IPS-18c (cell line): ENCODE data around the gene ALMS1.
"Not testable (repeated sequence)": the region's sequence is repeated elsewhere in the genome, so short reads cannot be mapped to it uniquely, and the experiment has no call there.

Source experiments
- H3K4me3 ChIP-seq: 2 replicates; pipeline ENCODE4 v1.7.0; 2013; ENCODE audit warnings: low read depth, mild to moderate bottlenecking, low read length, moderate library complexity; ENCODE audit not compliant: insufficient read depth
- H3K9me3 ChIP-seq: one replicate; pipeline ENCODE4 v1.6.1; 2013; ENCODE audit warnings: mild to moderate bottlenecking, low read length, moderate library complexity; ENCODE audit not compliant: control insufficient read depth, insufficient read depth

Gene ALMS1

DNA sequence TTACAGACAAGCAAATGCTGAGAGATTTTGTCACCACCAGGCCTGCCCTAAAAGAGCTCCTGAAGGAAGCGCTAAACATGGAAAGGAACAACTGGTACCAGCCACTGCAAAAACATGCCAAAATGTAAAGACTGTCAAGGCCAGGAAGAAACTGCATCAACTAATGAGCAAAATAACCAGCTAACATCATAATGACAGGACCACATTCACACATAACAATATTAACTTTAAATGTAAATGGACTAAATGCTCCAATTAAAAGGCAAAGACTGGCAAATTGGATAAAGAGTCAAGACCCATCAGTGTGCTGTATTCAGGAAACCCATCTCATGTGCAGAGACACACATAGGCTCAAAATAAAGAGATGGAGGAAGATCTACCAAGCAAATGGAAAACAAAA is 76.8 kb downstream of the ALMS1 start:
- H3K4me3 ChIP-seq, H3K9me3 ChIP-seq: not testable (repeated sequence)

DNA sequence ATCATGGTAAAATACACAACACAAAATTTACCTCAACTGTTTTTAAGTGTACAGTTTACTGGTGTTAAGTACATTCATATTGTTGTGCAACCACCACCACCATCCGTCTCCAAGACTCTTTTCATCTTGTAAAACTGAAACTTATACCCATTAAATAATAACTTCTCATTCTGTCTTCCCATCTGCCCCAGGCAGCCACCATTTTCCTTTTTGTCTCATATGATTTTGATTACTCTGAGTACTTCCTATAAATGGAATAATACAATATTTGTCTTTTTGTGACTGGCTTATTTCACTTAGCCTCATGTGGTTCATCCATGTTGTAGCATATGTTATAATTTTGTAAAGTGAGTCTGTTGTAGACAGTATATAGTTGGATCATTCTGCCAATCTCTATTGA is 82.7 kb downstream of the ALMS1 start:
- Histone ChIP-seq H3K9me3 (no peaks in the 10 kb centered on the region), H3K4me3 (no peak overlapping the region)

DNA sequence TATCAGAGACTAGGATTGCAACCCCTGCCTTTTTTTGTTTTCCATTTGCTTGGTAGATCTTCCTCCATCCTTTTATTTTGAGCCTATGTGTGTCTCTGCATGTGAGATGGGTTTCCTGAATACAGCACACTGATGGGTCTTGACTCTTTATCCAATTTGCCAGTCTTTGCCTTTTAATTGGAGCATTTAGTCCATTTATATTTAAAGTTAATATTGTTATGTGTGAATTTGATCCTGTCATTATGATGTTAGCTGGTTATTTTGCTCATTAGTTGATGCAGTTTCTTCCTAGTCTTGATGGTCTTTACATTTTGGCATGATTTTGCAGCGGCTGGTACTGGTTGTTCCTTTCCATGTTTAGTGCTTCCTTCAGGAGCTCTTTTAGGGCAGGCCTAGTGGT is 98.2 kb downstream of the ALMS1 start:
- H3K4me3 ChIP-seq, H3K9me3 ChIP-seq: not testable (repeated sequence)

DNA sequence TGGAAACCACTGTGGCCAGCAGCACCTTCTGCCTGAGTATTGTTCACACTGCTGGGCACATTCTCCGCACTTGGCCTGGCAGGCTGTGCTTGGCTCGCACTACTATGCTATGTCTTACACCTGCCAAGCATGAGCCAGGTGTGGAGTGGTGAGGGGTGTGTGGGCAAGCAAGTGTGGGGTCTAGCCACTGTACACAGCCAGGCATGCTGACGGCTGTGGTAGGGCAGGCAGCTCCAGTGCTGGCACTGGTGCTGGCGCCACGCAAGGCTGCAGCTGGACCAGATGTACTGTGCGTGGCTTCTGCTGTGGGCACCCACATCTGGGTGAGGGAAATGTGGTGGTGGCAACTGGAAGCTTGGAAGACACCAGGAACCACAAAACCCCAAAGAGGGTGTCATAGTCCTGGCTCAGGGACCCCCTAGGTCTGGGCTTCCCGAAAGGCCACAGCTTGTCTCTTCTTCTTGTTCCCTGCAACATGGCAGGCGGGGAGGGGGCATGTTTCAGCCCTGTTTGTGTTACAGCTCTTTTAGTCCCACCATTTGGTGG is 101.5 kb downstream of the ALMS1 start:
- H3K4me3 ChIP-seq, result no peak overlapping the region

DNA sequence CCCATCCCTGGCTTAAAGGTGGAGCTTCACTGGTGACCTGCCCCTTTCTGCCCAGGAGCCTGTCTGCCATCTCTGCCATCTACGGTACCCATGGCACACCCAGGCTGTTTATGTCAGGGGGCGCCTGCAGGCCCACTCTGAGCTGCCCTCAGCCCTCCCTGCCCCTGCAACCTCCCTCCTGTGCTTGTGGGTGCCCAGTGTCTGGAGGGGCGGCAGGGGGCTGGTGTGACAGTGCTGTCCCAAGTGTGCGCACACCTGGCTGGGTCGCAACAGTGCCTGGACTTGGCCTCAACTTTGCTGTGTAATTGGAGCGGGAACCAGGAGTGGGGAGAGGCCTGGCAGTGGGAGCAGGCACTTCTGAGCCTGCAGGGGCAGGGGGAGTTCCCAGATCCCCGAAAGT is 102.4 kb downstream of the ALMS1 start:
- H3K9me3 ChIP-seq, result no peaks in the 10 kb centered on the region
- H3K4me3 ChIP-seq, result no peak overlapping the region

More for the DNA sequence above, 101.5 kb downstream of the ALMS1 start:
- H3K9me3 ChIP-seq, result no peaks in the 10 kb centered on the region

DNA sequence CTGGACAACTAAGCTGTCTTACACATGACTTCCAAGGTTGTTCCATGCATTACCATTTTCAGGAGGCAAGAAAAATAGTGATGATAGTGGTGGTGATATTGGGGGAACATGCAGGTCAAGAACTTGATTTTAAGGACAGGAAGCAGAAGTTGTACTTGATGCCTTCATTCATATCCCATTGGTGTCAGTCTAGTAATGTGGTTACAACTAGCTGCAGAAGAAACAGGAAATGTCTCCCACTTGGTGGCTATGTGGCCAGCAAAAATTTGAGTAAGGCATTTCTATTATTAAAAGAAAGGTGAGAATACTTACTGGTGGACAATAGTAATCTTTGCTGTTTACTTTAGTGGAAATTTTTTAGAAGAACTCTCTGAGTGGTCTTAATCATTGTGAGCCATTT is 103.4 kb downstream of the ALMS1 start:
- H3K9me3 ChIP-seq, result no peaks in the 10 kb centered on the region
- H3K4me3 ChIP-seq, result no peak overlapping the region

DNA sequence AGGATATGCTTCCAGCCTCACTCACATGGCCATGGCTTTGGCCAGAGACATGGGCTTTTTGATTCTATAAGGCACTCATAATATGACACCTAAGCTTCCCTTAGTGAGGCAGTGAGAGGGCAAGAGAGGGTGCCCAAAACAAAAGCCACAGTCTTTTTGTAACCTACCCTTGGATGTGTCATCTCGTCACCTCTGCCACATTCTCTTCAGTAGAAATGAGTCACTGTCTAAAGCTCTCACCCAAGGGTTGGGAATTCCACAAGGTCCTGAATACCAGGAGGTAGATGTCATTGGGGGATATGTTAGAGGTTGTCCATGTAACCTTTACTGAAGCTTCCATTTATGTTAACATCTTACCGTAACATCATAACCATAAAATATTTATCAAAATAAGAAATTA is 108.4 kb downstream of the ALMS1 start:
- no peak overlapping the region for H3K4me3 ChIP-seq
- no peaks in the 10 kb centered on the region for H3K9me3 ChIP-seq

DNA sequence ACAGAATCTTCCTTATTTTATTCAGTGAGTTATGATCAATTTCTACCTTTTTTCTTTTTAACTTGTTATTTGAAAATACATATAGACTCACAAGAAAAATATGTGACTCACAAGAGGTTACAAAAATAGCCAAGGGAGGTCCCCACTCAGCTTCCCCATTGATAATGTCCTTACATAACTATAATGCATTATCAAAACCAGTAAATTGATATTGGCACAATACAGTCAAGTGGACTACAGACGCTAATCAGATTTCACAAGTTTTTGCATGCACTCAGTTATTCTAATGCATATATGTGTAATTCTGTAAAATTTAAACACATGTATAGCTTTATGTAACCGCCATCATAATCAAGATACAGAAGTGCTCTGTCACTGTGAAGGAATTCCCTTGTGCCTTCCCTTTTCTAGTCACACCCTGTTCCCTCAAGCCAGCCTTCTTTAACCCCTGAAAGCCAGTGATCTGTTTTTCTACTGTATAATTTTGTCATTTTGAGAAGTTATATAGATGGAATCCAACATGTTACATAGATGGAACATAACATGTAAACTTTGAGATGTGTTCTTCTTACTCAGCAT is 118.4 kb downstream of the ALMS1 start:
- Histone ChIP-seq H3K4me3 (no peak overlapping the region), H3K9me3 (no peaks in the 10 kb centered on the region)

DNA sequence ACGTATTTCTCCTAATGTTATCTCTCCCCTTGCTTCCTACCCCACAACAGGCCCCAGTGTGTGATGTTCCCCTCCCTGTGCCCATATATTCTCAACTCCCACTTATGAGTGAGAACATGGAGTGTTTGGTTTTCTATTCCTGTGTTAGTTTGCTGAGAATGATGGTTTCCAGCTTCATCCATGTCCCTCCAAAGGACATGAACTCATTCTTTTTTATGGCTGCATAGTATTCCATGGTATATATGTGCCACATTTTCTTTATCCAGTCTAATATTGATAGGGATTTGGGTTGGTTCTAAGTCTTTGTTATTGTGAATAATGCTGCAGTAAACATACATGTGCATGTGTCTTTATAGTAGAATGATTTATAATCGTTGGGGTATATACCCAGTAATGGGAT is 119.2 kb downstream of the ALMS1 start:
- H3K4me3 ChIP-seq, H3K9me3 ChIP-seq: not testable (repeated sequence)

DNA sequence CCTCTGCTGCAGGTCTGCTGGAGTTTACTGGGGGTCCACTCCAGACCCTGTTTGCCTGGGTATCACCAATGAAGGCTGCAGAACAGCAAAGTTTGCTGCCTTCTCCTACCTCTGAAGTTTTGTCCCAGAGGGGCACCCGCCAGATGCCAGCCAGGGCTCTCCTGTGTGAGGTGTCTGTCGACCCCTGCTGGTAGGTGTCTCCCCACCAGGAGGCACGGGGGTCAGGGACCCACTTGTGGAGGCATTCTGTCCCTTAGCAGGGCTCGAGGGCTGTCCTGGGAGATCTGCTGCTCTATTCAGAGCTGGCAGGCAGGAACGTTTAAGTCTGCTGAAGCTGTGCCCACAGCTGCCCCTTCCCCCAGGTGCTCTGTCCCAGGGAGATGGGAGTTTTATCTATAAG is 124.8 kb downstream of the ALMS1 start:
- not testable (repeated sequence) for H3K4me3 ChIP-seq, H3K9me3 ChIP-seq

DNA sequence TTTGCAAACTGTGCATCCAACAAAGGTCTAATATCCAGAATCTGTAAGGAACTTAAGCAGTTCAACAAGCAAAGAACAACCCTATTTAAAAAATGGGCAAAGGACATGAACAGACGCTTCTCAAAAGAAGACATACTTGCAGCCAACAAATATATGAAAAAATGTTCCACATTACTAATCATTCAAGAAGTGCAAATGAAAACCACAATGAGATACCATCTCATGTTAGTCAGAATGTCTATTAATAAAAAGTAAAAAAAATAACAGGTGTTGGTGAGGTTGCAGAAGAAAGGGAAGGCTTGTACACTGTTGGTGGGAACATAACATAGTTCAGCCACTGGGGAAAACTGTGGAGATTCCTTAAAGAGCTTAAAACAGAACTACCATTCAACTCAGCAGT is 130.4 kb downstream of the ALMS1 start:
- Histone ChIP-seq H3K9me3 (no peaks in the 10 kb centered on the region), H3K4me3 (no peak overlapping the region)

DNA sequence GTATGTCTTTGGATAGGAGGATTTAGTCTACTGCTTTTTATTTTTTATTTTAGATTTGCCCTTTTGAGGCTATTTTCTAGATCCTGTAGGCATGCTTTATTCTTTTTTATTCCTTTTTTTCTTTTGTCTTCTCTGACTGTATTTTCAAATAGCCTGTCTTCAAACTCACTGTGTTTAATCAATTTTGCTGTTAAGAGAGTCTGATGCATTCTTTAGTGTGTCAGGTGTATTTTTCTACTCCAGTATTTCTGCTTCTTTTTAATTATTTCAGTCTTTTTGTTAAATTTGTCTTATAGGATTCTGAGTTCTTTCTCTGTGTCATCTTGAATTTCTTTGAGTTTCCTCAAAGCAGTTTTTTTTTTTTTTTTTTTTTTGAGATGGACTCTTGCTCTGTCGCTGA is 143.1 kb downstream of the ALMS1 start:
- Histone ChIP-seq H3K4me3 (no peak overlapping the region), H3K9me3 (peaks cover 17% of the 10 kb centered on the region)

DNA sequence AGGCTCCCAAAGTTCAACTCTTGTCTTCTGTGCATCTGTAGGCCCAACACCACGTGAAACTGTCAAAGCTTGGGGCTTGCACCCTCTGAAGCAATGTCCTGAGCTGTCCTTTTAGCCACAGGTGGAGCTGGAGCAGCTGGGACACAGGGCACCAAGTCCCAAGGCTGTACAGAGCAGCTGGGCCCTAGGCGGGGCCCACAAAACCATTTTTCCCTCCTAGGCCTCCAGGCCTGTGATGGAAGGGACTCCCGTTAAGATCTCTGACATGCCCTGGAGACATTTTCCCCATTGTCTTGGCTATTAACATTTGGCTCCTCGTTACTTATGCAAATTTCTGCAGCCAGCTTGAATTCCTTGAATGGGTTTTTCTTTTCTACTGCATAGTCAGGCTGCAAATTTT is 145.1 kb downstream of the ALMS1 start:
- H3K9me3 ChIP-seq, result peaks cover 17% of the 10 kb centered on the region
- not testable (repeated sequence) for H3K4me3 ChIP-seq

DNA sequence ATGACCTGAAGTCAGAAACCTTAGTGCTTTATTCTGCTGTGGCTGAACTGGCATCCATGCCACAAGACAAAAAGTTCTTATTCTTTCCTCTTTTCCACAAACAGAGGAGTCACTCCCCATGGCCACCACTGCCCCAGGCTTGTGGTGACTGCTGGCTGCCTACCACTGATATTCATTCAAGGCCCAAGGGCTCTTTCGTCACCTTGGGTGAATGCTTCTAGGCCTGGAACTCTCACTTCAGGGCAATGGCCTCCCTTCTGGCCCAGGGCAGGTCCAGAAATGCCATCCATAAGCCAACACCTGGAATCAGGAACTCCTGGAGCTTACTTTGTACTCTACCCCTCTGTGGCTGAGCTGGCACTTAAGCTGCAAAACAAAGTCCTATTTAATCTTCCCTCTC is 146.7 kb downstream of the ALMS1 start:
- Histone ChIP-seq H3K9me3 (peaks cover 17% of the 10 kb centered on the region), H3K4me3 (no peak overlapping the region)

DNA sequence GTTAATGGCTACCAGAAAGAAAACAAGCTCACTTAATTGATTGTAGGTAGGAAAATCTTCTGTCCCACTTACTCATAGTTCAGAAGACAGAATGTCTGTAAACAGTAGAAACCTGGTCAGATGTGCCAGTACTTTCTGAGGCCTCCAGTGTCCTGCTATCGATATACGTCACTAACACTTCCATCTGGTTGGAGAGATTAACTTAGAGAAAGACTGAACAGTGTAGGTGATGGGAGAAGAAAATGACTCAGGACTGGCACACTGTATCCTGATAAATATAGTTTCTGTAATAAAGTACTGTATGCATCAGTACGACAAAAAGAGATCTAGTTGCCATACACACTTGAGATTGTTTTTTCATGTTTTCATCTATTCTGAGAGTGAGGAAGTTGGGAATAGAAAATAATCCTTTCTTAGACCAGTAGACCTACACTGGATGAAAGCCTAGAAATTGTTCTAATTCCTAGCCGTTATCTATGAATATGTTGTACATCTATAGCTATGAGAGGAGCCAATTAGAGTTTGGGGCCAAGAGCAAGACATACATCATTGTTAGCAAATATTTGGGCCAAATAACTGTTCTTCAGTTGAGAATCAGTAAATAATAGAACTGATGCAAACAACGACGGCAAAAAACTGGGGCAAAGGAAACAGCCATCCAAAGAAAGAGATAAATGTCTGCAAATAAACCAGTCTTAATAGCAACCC is 150.7 kb downstream of the ALMS1 start:
- no peak overlapping the region for H3K4me3 ChIP-seq
- H3K9me3 ChIP-seq, result peaks cover 3% of the 10 kb centered on the region

DNA sequence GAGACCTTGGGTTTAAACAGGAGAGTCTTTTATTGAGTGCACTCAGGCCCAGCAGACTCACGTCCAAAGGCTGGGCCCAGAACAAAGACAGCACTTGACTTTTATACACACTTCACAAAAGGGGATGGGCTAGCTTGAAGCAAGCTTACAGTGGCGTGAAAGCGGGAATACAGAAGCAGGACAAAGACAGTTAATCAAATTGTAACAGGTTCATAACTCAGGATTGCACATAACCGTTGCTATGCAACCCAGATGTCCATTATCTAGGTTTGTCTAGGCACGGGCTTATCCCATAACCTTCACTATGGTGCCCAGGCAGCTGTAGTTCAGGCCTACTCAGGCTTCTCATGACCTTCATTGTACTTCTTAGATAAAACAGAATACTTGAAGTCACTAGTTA is 175.2 kb downstream of the ALMS1 start:
- not testable (repeated sequence) for H3K4me3 ChIP-seq

DNA sequence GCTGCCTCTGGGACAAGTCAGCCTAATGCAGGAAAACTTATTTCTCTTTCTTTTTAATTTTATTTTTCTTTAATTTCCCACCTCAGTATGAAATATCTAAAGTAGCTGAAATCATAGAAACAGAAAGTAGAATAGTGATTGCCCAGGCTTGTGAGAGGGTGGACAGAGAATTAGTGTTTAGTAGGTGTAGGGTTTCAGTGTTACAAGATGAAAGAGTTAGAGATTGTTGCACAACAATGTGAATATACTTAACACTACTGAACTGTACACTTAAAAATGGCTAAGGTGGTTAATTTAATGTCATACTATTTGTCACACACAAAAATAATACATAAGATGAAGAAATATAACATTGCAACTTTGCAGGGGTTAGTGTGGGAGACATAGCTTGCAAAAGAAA is 175.8 kb downstream of the ALMS1 start:
- H3K9me3 ChIP-seq, result no peaks in the 10 kb centered on the region
- H3K4me3 ChIP-seq, result no peak overlapping the region

More for the DNA sequence above, 175.2 kb downstream of the ALMS1 start:
- H3K9me3 ChIP-seq, result not testable (repeated sequence)

DNA sequence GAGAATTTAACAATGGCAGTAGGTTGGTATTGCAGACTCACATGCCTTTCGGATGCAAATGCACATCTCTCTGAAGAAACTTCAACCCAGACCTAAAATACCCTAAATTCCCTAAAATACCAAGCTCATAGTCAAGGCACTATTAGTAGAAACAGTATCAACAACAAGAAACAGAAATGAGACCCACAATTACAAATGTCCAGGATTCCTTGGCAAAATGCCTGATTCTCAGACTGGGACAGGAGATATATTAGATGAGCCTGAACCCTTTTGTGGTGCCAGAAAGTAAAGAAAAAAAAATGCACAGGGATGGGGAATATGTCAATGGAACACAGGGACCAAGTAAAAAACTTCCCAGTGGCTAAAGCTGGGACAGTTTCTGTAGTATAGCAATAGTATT is 179.3 kb downstream of the ALMS1 start:
- H3K4me3 ChIP-seq, result no peak overlapping the region
- no peaks in the 10 kb centered on the region for H3K9me3 ChIP-seq
